Suprapubic skin (tissue), 4 donors: Measurements from ENCODE around the gene SLC35D2. TPM values are rescaled to one million over a fixed set of nuclear protein-coding genes. Genes with fewer than 3 reads are reported as not detected.

Source experiments
- DNase-seq, 2 donors: peaks; one replicate each; pipeline ENCODE4 v3.0.0-alpha.2; 2019; ENCODE audit warnings: low spot score in 2 of 2
- H3K27ac ChIP-seq: fragments of 200-600 bp; sonication (generic); one replicate; pipeline ENCODE4 v1.5.1; 2019
- H3K27me3 ChIP-seq: fragments of 200-600 bp; sonication (generic); one replicate; pipeline ENCODE4 v1.5.1; 2019
- H3K36me3 ChIP-seq: fragments of 200-600 bp; sonication (generic); one replicate; pipeline ENCODE4 v1.5.1; 2019
- H3K4me1 ChIP-seq: fragments of 200-600 bp; sonication (generic); one replicate; pipeline ENCODE4 v1.5.1; 2019
- H3K4me3 ChIP-seq: fragments of 200-600 bp; sonication (generic); one replicate; pipeline ENCODE4 v1.5.1; 2019; ENCODE audit warnings: mild to moderate bottlenecking
- H3K9me3 ChIP-seq: fragments of 200-600 bp; sonication (generic); one replicate; pipeline ENCODE4 v1.5.1; 2019
- CTCF ChIP-seq, 2 donors: fragments of 200-600 bp in 1 of 2; fragments of 450-650 bp in 1 of 2; sonication (generic) in 1 of 2; IDR thresholded peaks; one replicate each; pipeline ENCODE4 v1.5.1; 2016 to 2019; ENCODE audit warnings: antibody characterized with exemption in 2 of 2, mild to moderate bottlenecking in 1 of 2, moderate library complexity in 1 of 2
- EP300 ChIP-seq: sonication (generic); formaldehyde crosslinking; IDR thresholded peaks from one replicate; pipeline ENCODE4 v1.6.1; 2017; ENCODE audit warnings: antibody characterized with exemption
- POLR2A ChIP-seq, 2 donors: fragments of 450-650 bp; IDR thresholded peaks; one replicate each; pipeline ENCODE4 v1.6.1; 2017; ENCODE audit warnings: antibody characterized with exemption in 2 of 2, mild to moderate bottlenecking in 2 of 2, moderate library complexity in 2 of 2
- POLR2AphosphoS5 ChIP-seq, 3 donors: sonication (generic); formaldehyde crosslinking; IDR thresholded peaks; one replicate each; pipeline ENCODE4 v1.6.1; 2017; ENCODE audit warnings: antibody characterized with exemption in 3 of 3
- WGBS: methylation state at CpG from one replicate; pipeline ENCODE4 v1.1.5; 2018; 5-methylcytosine and 5-hydroxymethylcytosine counted together
- total RNA-seq, 4 donors: library from RNA; depleted of rRNA; stranded (reverse); fragments of >200 nt; gene quantifications; one replicate each; pipeline ENCODE4 v1.1.0, GENCODE V29; 2016

Gene SLC35D2
- total RNA-seq, 4 donors from 2014 or later: 11.3 to 20.6 (median 17.9) TPM

- no peak for DNase-seq
- WGBS: 89% methylated on average over 18 of the region's 20 CpGs
- H3K4me1 ChIP-seq: peaks cover 6% of the 10 kb centered on the region
- H3K27ac ChIP-seq: no peak overlapping the region
- no peaks in the 10 kb centered on the region for H3K9me3 ChIP-seq
- H3K27me3 ChIP-seq: no peaks in the 10 kb centered on the region
- no peaks in the 10 kb centered on the region for H3K36me3 ChIP-seq
- H3K4me3 ChIP-seq: no peak overlapping the region
- TF ChIP-seq EP300 (no peak), POLR2AphosphoS5 (IDR thresholded peaks at IDR 0.05) (no peak), POLR2A (IDR thresholded peaks at IDR 0.05) (no peak), CTCF (IDR thresholded peaks at IDR 0.05) (no peak)
These were observed 40.8 kb downstream of the SLC35D2 start for GRCh38 chr9:96342571-96343245.

GRCh38 chr9:96340707-96341106, 42.8 kb downstream of the SLC35D2 start:
- Histone ChIP-seq H3K36me3 (no peaks in the 10 kb centered on the region), H3K27ac (no peak overlapping the region), H3K27me3 (no peaks in the 10 kb centered on the region), H3K4me3 (no peak overlapping the region), H3K4me1 (peaks cover 6% of the 10 kb centered on the region), H3K9me3 (no peaks in the 10 kb centered on the region)
- TF ChIP-seq CTCF (IDR thresholded peaks at IDR 0.05): no peak
- no peak for TF ChIP-seq POLR2AphosphoS5 (IDR thresholded peaks at IDR 0.05)
- no peak for TF ChIP-seq POLR2A (IDR thresholded peaks at IDR 0.05)
- no peak for TF ChIP-seq EP300
- whole genome bisulfite sequencing: 92% methylated on average over 3 of the region's 3 CpGs
- DNase-seq: no peak

GRCh38 chr9:96338299-96338698, 45.2 kb downstream of the SLC35D2 start:
- TF ChIP-seq POLR2AphosphoS5 (IDR thresholded peaks at IDR 0.05): no peak
- no peak for TF ChIP-seq EP300
- TF ChIP-seq POLR2A (IDR thresholded peaks at IDR 0.05): no peak
- TF ChIP-seq CTCF (IDR thresholded peaks at IDR 0.05): no peak
- H3K36me3 ChIP-seq: no peaks in the 10 kb centered on the region
- 95% methylated on average over 3 of the region's 3 CpGs for WGBS
- no peaks in the 10 kb centered on the region for H3K27me3 ChIP-seq
- no peaks in the 10 kb centered on the region for H3K9me3 ChIP-seq
- no peak for DNase-seq
- no peaks in the 10 kb centered on the region for H3K4me1 ChIP-seq
- no peak overlapping the region for H3K27ac ChIP-seq
- H3K4me3 ChIP-seq: no peak overlapping the region

- TF ChIP-seq POLR2A (IDR thresholded peaks at IDR 0.05): no peak
- TF ChIP-seq CTCF (IDR thresholded peaks at IDR 0.05): no peak
- no peak for TF ChIP-seq EP300
- TF ChIP-seq POLR2AphosphoS5 (IDR thresholded peaks at IDR 0.05): no peak
- no peaks in the 10 kb centered on the region for H3K9me3 ChIP-seq
- no peak for DNase-seq
- H3K27ac ChIP-seq: no peak overlapping the region
- no peaks in the 10 kb centered on the region for H3K36me3 ChIP-seq
- H3K27me3 ChIP-seq: no peaks in the 10 kb centered on the region
- no peaks in the 10 kb centered on the region for H3K4me1 ChIP-seq
- 73% methylated on average over 1 of the region's 1 CpG for WGBS
- H3K4me3 ChIP-seq: no peak overlapping the region
These were observed 49.6 kb downstream of the SLC35D2 start for GRCh38 chr9:96333958-96334357.

- Histone ChIP-seq H3K4me3 (no peak overlapping the region), H3K27me3 (no peaks in the 10 kb centered on the region)
These were observed 52.1 kb downstream of the SLC35D2 start for GRCh38 chr9:96331236-96331947.

More at GRCh38 chr9:96331236-96331947, 52.1 kb downstream of the SLC35D2 start:
- Histone ChIP-seq H3K27ac (no peak overlapping the region), H3K36me3 (no peaks in the 10 kb centered on the region), H3K9me3 (no peaks in the 10 kb centered on the region), H3K4me1 (no peaks in the 10 kb centered on the region)
- WGBS: 80% methylated on average over 9 of the region's 9 CpGs
- TF ChIP-seq CTCF (IDR thresholded peaks at IDR 0.05): no peak
- TF ChIP-seq POLR2A (IDR thresholded peaks at IDR 0.05): no peak
- no peak for TF ChIP-seq POLR2AphosphoS5 (IDR thresholded peaks at IDR 0.05)
- TF ChIP-seq EP300: no peak
- no peak for DNase-seq
